Measurements from ENCODE around the gene U2AF2. TPM values are rescaled to one million over a fixed set of nuclear protein-coding genes. Genes with fewer than 3 reads are reported as not detected.

U2AF2 gene
- total RNA-seq, 2 experiments from 2014 or later, result 211 to 264 TPM

- peaks cover 2% of the 10 kb centered on the region for H3K4me1 ChIP-seq (ENCODE audit: insufficient read depth, low read length, poor library complexity, severe bottlenecking)
- H3K4me3 ChIP-seq (ENCODE audit: low read depth, low read length, poor library complexity, severe bottlenecking), result no peak overlapping the region
- H3K27ac ChIP-seq (ENCODE audit: low read depth, low read length, poor library complexity, severe bottlenecking), result no peak overlapping the region
- BruUV-seq (replicated peaks), result no TSS peak
- H3K9me3 ChIP-seq (ENCODE audit: low read length), result no peaks in the 10 kb centered on the region
- peaks cover 28% of the 10 kb centered on the region; the same call in 1 of the 2 replicates for H3K79me2 ChIP-seq (ENCODE audit: insufficient read depth, low read depth, low read length)
- no peak overlapping the region for H3K4me2 ChIP-seq (ENCODE audit: low read length)
- H2AFZ ChIP-seq (ENCODE audit: low read length), result no peak overlapping the region
- peaks cover 97% of the 10 kb centered on the region for H3K36me3 ChIP-seq (ENCODE audit: insufficient read depth, low read length)
- intact Hi-C loops (cut with micrococcal nuclease; ENCODE audit: unreplicated experiment), result no loop called here
- TF ChIP-seq CTCF (conservative IDR thresholded peaks at IDR 0.05; ENCODE audit: low read length), result no peak
- no peak for TF ChIP-seq EZH2phosphoT487 (IDR thresholded peaks at IDR 0.05; ENCODE audit: borderline replicate concordance, low read depth, low read length)
- no peak for DNase-seq (ENCODE audit: low spot score)
- no peaks in the 10 kb centered on the region for H3K9me2 ChIP-seq (ENCODE audit: insufficient read depth, low read length)
- ChIA-PET POLR2A (no interaction called here), CTCF (ENCODE audit: unreplicated experiment) (no interaction called here)
- H4K20me1 ChIP-seq (ENCODE audit: insufficient read depth, low read length), result peaks cover 5% of the 10 kb centered on the region; the same call in 1 of the 2 replicates
Measured at GRCh38 chr19:55666343-55667005, 11.6 kb downstream of the U2AF2 start.

- intact Hi-C loops (cut with micrococcal nuclease; ENCODE audit: unreplicated experiment), result no loop called here
- TF ChIP-seq CTCF (conservative IDR thresholded peaks at IDR 0.05; ENCODE audit: low read length) (no peak), EZH2phosphoT487 (IDR thresholded peaks at IDR 0.05; ENCODE audit: borderline replicate concordance, low read depth, low read length) (no peak)
- no peaks in the 10 kb centered on the region for H3K9me3 ChIP-seq (ENCODE audit: low read length)
- H3K36me3 ChIP-seq (ENCODE audit: insufficient read depth, low read length), result peaks cover 97% of the 10 kb centered on the region
- DNase-seq (ENCODE audit: low spot score), result no peak
- no TSS peak for BruUV-seq (replicated peaks)
- H3K4me3 ChIP-seq (ENCODE audit: low read depth, low read length, poor library complexity, severe bottlenecking), result no peak overlapping the region
- CTCF ChIA-PET (ENCODE audit: unreplicated experiment), result no interaction called here
- no peak overlapping the region for H2AFZ ChIP-seq (ENCODE audit: low read length)
- POLR2A ChIA-PET, result no interaction called here
- no peak overlapping the region for H3K27ac ChIP-seq (ENCODE audit: low read depth, low read length, poor library complexity, severe bottlenecking)
- H4K20me1 ChIP-seq (ENCODE audit: insufficient read depth, low read length), result peaks cover 5% of the 10 kb centered on the region; the same call in 1 of the 2 replicates
- peaks cover 5% of the 10 kb centered on the region for H3K4me1 ChIP-seq (ENCODE audit: insufficient read depth, low read length, poor library complexity, severe bottlenecking)
- H3K4me2 ChIP-seq (ENCODE audit: low read length), result no peak overlapping the region
- H3K9me2 ChIP-seq (ENCODE audit: insufficient read depth, low read length), result no peaks in the 10 kb centered on the region
- peaks cover 28% of the 10 kb centered on the region; the same call in 1 of the 2 replicates for H3K79me2 ChIP-seq (ENCODE audit: insufficient read depth, low read depth, low read length)
Measured at GRCh38 chr19:55667006-55667381, 12.2 kb downstream of the U2AF2 start.

DNA sequence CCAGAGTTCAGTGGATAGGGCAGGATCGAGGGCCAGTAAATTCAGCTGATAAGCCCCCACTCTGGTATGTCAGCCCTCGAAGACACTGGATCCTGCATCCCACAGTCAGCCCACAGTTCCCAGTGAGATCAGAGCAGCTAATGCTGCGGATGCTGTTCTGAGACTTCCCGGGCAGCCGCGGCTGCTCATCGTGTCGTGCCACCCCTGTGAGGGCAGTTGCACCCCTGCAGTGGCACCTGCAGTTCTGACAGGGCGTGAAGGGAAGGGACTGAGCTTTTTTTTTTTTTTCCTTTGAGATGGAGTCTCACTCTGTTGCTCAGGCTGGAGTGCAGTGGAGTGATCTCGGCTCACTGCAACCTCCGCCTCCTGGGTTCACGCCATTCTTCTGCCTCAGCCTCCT lies 12.7 kb downstream of the U2AF2 start:
- Histone ChIP-seq H4K20me1 (ENCODE audit: insufficient read depth, low read length) (peaks cover 5% of the 10 kb centered on the region; the same call in 1 of the 2 replicates), H3K4me1 (ENCODE audit: insufficient read depth, low read length, poor library complexity, severe bottlenecking) (peaks cover 5% of the 10 kb centered on the region), H3K79me2 (ENCODE audit: insufficient read depth, low read depth, low read length) (peaks cover 30% of the 10 kb centered on the region; the same call in 1 of the 2 replicates), H2AFZ (ENCODE audit: low read length) (no peak overlapping the region), H3K9me2 (ENCODE audit: insufficient read depth, low read length) (no peaks in the 10 kb centered on the region), H3K36me3 (ENCODE audit: insufficient read depth, low read length) (peaks cover 97% of the 10 kb centered on the region), H3K4me3 (ENCODE audit: low read depth, low read length, poor library complexity, severe bottlenecking) (no peak overlapping the region), H3K9me3 (ENCODE audit: low read length) (no peaks in the 10 kb centered on the region), H3K27ac (ENCODE audit: low read depth, low read length, poor library complexity, severe bottlenecking) (no peak overlapping the region), H3K4me2 (ENCODE audit: low read length) (no peak overlapping the region)
- CTCF ChIA-PET (ENCODE audit: unreplicated experiment), result no interaction called here
- TF ChIP-seq CTCF (conservative IDR thresholded peaks at IDR 0.05; ENCODE audit: low read length) (no peak), EZH2phosphoT487 (IDR thresholded peaks at IDR 0.05; ENCODE audit: borderline replicate concordance, low read depth, low read length) (no peak)
- no peak for DNase-seq (ENCODE audit: low spot score)
- intact Hi-C loops (cut with micrococcal nuclease; ENCODE audit: unreplicated experiment), result no loop called here
- POLR2A ChIA-PET, result no interaction called here
- no TSS peak for BruUV-seq (replicated peaks)

Data from OCI-LY7 (cell line).